Vagina (tissue), 2 donors: ENCODE data around the gene SLC39A11.

Experiments used
- CTCF ChIP-seq, 3 experiments: fragments of 450-650 bp in 2 of 3; fragments of 200-600 bp in 1 of 3; sonication (generic) in 1 of 3; IDR thresholded peaks; one replicate each; pipeline ENCODE4 v1.5.1; 2017 to 2019; ENCODE audit warnings: antibody characterized with exemption in 3 of 3, mild to moderate bottlenecking in 2 of 3, moderate library complexity in 2 of 3
- POLR2AphosphoS5 ChIP-seq, 2 donors: sonication (generic); formaldehyde crosslinking; IDR thresholded peaks; one replicate each; pipeline ENCODE4 v1.9.0; 2017; ENCODE audit warnings: antibody characterized with exemption in 2 of 2, mild to moderate bottlenecking in 2 of 2, low read depth in 1 of 2; ENCODE audit not compliant: insufficient read depth in 1 of 2

- TF ChIP-seq POLR2AphosphoS5 (IDR thresholded peaks at IDR 0.05; ENCODE audit: insufficient read depth in 1 of 2, low read depth in 1 of 2) (no peak), CTCF (IDR thresholded peaks at IDR 0.05) (no peak)
These were observed 378.0 kb downstream of the SLC39A11 start for GRCh38 chr17:72714357-72714966.
